Myocyte (in vitro differentiated cells): ENCODE results near the gene PWWP2A. TPM values are rescaled to one million over a fixed set of nuclear protein-coding genes. Genes with fewer than 3 reads are reported as not detected.
"Not testable (repeated sequence)": the region's sequence is repeated elsewhere in the genome, so short reads cannot be mapped to it uniquely, and the experiment has no call there.

Experiments used
- DNase-seq: peaks from one replicate; pipeline ENCODE4 v3.0.0-alpha.2; 2012; ENCODE audit warnings: low read depth
- polyA plus RNA-seq: library from polyadenylated mRNA; unstranded; fragments of >200 nt; gene quantifications from one replicate; pipeline ENCODE4 v1.2.1, GENCODE V29; 2012; ENCODE audit warnings: missing spikeins
- total RNA-seq: library from RNA; depleted of rRNA; stranded (reverse); fragments of >200 nt; gene quantifications from 2 replicates; pipeline ENCODE4 v1.2.3, GENCODE V29; 2014

Gene PWWP2A, protein sequence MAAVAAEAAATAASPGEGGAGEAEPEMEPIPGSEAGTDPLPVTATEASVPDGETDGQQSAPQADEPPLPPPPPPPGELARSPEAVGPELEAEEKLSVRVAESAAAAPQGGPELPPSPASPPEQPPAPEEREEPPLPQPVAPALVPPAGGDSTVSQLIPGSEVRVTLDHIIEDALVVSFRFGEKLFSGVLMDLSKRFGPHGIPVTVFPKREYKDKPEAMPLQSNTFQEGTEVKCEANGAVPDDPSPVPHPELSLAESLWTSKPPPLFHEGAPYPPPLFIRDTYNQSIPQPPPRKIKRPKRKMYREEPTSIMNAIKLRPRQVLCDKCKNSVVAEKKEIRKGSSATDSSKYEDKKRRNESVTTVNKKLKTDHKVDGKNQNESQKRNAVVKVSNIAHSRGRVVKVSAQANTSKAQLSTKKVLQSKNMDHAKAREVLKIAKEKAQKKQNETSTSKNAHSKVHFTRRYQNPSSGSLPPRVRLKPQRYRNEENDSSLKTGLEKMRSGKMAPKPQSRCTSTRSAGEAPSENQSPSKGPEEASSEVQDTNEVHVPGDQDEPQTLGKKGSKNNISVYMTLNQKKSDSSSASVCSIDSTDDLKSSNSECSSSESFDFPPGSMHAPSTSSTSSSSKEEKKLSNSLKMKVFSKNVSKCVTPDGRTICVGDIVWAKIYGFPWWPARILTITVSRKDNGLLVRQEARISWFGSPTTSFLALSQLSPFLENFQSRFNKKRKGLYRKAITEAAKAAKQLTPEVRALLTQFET
- total RNA-seq, result 21.3 and 23.3 TPM in 2 replicates
- polyA plus RNA-seq, result 7.8 TPM

- DNase-seq, result peak; percentile 100
Observed at GRCh38 chr5:160119142-160119904, at the start of gene PWWP2A. TSS of gene PWWP2A (minus strand) at chr5:160119450. CDS start at chr5:160119388, 62 bp downstream.

DNA sequence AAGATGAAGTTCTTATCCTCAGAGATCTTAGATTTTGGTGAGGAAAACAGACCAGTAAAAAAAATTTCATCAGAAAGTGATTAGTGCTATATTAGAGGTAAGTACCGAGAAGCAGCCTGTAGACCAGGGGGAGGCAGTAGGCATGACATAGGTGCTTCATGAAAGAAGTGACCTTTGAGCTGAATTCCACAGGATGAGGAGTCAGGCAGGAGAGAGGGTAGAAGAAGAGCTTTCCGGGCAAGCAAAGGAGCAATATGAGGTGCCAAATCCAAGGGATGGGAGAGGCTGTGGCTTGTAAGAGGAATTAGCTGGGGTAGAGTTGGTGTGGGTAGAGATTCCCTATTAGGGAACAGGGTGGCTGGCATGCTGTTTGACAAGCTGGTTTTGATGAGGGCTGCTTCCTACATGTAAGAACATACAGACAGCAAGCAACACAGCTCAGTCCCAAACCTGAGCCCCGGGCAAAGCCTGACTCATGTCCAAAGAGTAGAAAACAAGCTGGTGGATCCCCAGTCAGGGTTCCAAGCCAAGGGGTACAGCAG, 48.4 kb upstream of the PWWP2A start:
- no peak for DNase-seq

DNA sequence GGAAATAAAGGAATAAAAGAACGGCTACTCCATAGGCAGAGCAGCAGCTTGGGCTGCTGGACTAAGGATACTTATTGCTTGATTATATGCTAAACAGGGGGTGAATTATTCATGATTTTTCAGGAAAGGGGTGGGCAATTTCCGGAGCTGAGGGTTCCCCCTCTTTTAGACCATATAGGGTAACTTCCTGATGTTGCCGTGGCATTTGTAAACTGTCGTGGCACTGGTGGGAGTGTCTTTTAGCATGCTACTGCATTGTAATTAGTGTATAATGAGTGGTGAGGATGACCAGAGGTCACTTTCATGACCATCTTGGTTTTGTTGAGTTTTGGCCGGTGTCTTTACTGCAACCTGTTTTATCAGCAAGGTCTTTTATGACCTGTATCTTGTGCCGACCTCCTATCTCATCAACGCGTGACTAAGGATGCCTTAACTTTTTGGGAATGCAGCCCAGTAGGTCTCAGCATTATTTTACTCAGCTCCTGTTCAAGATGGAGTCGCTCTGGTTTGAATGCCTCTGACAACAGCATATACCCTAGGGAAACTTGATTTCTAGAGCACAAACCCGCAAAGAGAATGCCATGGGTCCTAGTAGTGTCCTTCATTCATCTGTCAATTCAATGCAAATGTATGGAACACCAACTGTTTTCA, 47.8 kb upstream of the PWWP2A start:
- no peak for DNase-seq

GRCh38 chr5:160166069-160166972, 47.1 kb upstream of the PWWP2A start:
- no peak for DNase-seq

GRCh38 chr5:160165137-160166068, 46.2 kb upstream of the PWWP2A start:
- peak; percentile 99 for DNase-seq

- DNase-seq, result no peak
Observed at GRCh38 chr5:160162910-160163309, 43.7 kb upstream of the PWWP2A start.

DNA sequence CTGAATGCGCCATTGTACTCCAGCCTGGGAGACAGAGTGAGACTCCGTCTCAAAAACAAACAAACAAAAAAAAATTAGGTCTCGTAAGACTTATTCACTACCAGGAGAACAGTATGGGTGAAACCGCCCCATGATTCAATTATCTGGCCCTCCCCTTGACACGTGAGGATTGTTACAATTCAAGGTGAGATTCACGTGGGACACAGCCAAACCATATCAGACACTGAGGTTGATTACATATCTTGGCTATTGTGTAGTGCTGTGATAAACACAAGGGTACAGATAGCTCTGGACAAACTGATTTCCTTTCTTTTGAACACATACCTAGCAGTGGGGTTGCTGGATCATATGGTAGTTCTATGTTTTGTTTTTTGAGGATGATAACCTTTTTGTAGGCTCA, 42.4 kb upstream of the PWWP2A start:
- DNase-seq, result no peak

- not testable (repeated sequence) for DNase-seq
Observed at GRCh38 chr5:160160875-160161274, 41.6 kb upstream of the PWWP2A start.

GRCh38 chr5:160159991-160160792, 40.9 kb upstream of the PWWP2A start:
- DNase-seq, result peak; percentile 24

- no peak for DNase-seq
Observed at GRCh38 chr5:160158087-160158486, 38.8 kb upstream of the PWWP2A start.

- no peak for DNase-seq
Observed at GRCh38 chr5:160155017-160155750, 35.9 kb upstream of the PWWP2A start.

- no peak for DNase-seq
Observed at GRCh38 chr5:160152901-160153300, 33.7 kb upstream of the PWWP2A start.

GRCh38 chr5:160152287-160152686, 33.0 kb upstream of the PWWP2A start:
- no peak for DNase-seq

- DNase-seq, result no peak
Observed at GRCh38 chr5:160151017-160151416, 31.8 kb upstream of the PWWP2A start.

DNA sequence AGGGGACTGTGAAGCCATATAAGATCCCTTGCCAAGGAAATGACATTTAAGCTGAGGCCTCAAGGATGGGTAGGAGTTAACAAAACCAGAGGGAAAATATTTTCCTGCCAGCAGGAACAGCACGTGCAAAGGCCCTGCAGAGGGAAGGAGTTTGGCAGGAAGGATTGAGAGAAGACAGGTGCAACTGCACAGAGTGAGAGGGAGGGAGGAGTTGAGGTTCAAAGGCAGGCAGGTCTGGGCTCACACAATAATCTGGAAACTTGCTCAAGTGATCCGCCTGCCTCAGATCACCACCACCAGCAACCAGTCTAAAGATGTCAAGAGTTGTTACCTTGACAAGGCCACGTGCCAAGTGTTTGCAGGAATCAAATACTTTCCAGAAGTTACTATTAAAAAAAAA, 31.1 kb upstream of the PWWP2A start:
- no peak for DNase-seq

DNA sequence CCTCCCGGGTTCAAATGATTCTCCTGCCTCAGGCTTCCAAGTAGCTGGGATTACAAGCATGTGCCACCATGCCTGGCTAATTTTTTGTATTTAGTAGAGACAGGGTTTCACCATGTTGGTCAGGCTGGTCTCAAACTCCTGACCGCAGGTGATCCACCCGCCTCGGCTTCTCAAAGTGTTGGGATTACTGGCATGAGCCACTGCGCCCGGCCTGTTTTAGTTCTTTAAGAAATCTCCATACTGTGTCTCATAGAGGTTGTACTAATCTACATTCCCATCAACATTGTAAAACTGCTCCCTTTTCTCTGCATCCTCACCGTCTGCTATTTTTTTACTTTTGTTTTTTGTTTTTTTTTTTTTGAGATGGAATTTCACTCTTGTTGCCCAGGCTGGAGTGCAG, 25.2 kb upstream of the PWWP2A start:
- not testable (repeated sequence) for DNase-seq

- DNase-seq, result no peak
Observed at GRCh38 chr5:160134332-160134731, 15.1 kb upstream of the PWWP2A start.
